Heart right ventricle (tissue), 16 donors: ENCODE data around the gene ADCY2. TPM values are rescaled to one million over a fixed set of nuclear protein-coding genes. Genes with fewer than 3 reads are reported as not detected.

Experiments used
- ATAC-seq, 8 donors: fragments of 200-7000 bp; cut with Tn5 transposase; one replicate each; pipeline ENCODE4 v1.9.1; 2020; ENCODE audit warnings: mild to moderate bottlenecking in 8 of 8, moderate library complexity in 8 of 8, moderate number of reproducible peaks in 1 of 8
- DNase-seq, 2 donors: peaks; one replicate each; pipeline ENCODE4 v3.0.0-alpha.2; 2020
- H3K27ac ChIP-seq, 10 donors: fragments of 200-600 bp; sonication (generic) in 2 of 10; one replicate each; pipeline versions ENCODE4 v1.5.0 to v1.8.0; 2020 to 2022; ENCODE audit warnings: mild to moderate bottlenecking in 3 of 10
- H3K27me3 ChIP-seq, 7 donors: fragments of 200-600 bp; one replicate each; pipeline ENCODE4 v1.8.0; 2021 to 2022; ENCODE audit warnings: mild to moderate bottlenecking in 2 of 7
- H3K36me3 ChIP-seq, 9 donors: fragments of 200-600 bp; sonication (generic) in 1 of 9; one replicate each; pipeline versions ENCODE4 v1.5.0 to v1.8.0; 2020 to 2022; ENCODE audit warnings: mild to moderate bottlenecking in 2 of 9
- H3K4me1 ChIP-seq, 9 donors: fragments of 200-600 bp; sonication (generic) in 1 of 9; one replicate each; pipeline versions ENCODE4 v1.5.0 to v1.8.0; 2020 to 2022; ENCODE audit warnings: mild to moderate bottlenecking in 4 of 9
- H3K4me3 ChIP-seq, 10 donors: fragments of 200-600 bp; sonication (generic) in 2 of 10; one replicate each; pipeline versions ENCODE4 v1.5.0 to v1.8.0; 2020 to 2022; ENCODE audit warnings: mild to moderate bottlenecking in 7 of 10, moderate library complexity in 2 of 10
- H3K9me3 ChIP-seq, 11 donors: fragments of 200-600 bp in 10 of 11; sonication (generic) in 2 of 11; one replicate each; pipeline versions ENCODE4 v1.5.0 to v1.8.0; 2013 to 2022; ENCODE audit warnings: mild to moderate bottlenecking in 2 of 11, control low read depth in 1 of 11, moderate library complexity in 1 of 11
- CTCF ChIP-seq, 9 donors: fragments of 200-600 bp; sonication (generic) in 2 of 9; IDR thresholded peaks; one replicate each; pipeline versions ENCODE4 v1.5.0 to v1.8.0; 2021 to 2022; ENCODE audit warnings: antibody characterized with exemption in 9 of 9, mild to moderate bottlenecking in 5 of 9, moderate library complexity in 1 of 9
- WGBS, 2 donors: extraction: QIAGEN DNeasy Blood & Tissue Kit; methylation state at CpG; one replicate each; pipeline ENCODE4 v1.1.7; 2013; ENCODE audit warnings: inconsistent platforms in 1 of 2; 5-methylcytosine and 5-hydroxymethylcytosine counted together
- intact Hi-C, 10 donors: fragments of 100-400 bp; cut with DNase I; formaldehyde crosslinking; loops; one replicate each; pipeline versions ENCODE4 v1.11.1 to v1.14.2; 2022
- polyA plus RNA-seq, 2 donors: library from polyadenylated mRNA; stranded (reverse); fragments of 200-250 nt; gene quantifications; one replicate each; pipeline ENCODE4 v1.2.3, GENCODE V29; 2013
- total RNA-seq, 10 donors: library from RNA; stranded (reverse); fragmentation: NEBNext Ultra II Directional in 3 of 10; extraction: Animal tissue kit (Norgen Biotek cat#: 25700) in 3 of 10; gene quantifications; one replicate each; pipeline versions ENCODE4 v1.2.1 to v1.2.4, GENCODE V29; 2021 to 2023
- donor health status: Arrhythmogenic right ventricular cardiomyopathy.
- donor health status: ischemic (EF 13 %, LVEDD 7.1; RV severe dilation, severe dysfunction).
- donor health status: healthy with polysubstance abuse.
- donor health status: DM: no; HTN: yes; CAD: no.
- donor health status: DM: no; HTN: no; CAD: no.
- donor health status: ischemic (EF 25% LVEDD 6.9; RV normal size, moderate dysfunction).
- donor health status: ischemic (EF 25% LVEDD 5.7; RV mildly dilated, moderate dysfunction).
- donor health status: healthy.
- donor health status: DM: yes; HTN: yes; CAD: no.
- donor health status: Ischemic cardiomyopathy.
- donor health status: ischemic (EF 35%, LVEDD 5.7; RV mildly dilated, moderate dysfunction).
- donor health status: nonischemic (EF 11% LVEDD 7.7; RV severe dilation, severe dysfunction).
- donor health status: DM: yes; HTN: yes; CAD: no.
- donor health status: PGD.
- donor health status: ischemic (EF 29% LVEDD 5.4; RV normal size, mild dysfunction).
- donor health status: nonischemic (EF 23%, LVEDD 6.1; RV moderate dilation, normal function).

ADCY2 gene
- total and polyA plus RNA-seq, 12 donors: 0.04 to 0.90 (median 0.17) TPM

- H3K36me3 ChIP-seq: no peaks in the 10 kb centered on the region
- no peak overlapping the region for H3K4me3 ChIP-seq
- 80 to 82% methylated on average over 3 of the region's 3 CpGs for WGBS, 2 donors
- H3K9me3 ChIP-seq: no peaks in the 10 kb centered on the region
- ATAC-seq (no peak), DNase-seq (no peak)
- intact Hi-C loops: no loop called here
- no peaks in the 10 kb centered on the region for H3K4me1 ChIP-seq
- TF ChIP-seq CTCF (IDR thresholded peaks at IDR 0.05): no peak
- H3K27me3 ChIP-seq: no peaks in the 10 kb centered on the region
- no peak overlapping the region for H3K27ac ChIP-seq
Measured at GRCh38 chr5:7464182-7464581, 68.2 kb downstream of the ADCY2 start.

- no peak overlapping the region for H3K27ac ChIP-seq
- 64 to 71% methylated on average over 7 of the region's 7 CpGs for WGBS, 2 donors
- ATAC-seq (no peak), DNase-seq (no peak)
- TF ChIP-seq CTCF (IDR thresholded peaks at IDR 0.05): no peak
- no peaks in the 10 kb centered on the region for H3K36me3 ChIP-seq
- intact Hi-C loops: no loop called here
- no peak overlapping the region for H3K4me3 ChIP-seq
- no peaks in the 10 kb centered on the region for H3K4me1 ChIP-seq
- peaks cover 0 to 23% (median 6%) of the 10 kb centered on the region in 11 donors for H3K9me3 ChIP-seq
- H3K27me3 ChIP-seq: no peaks in the 10 kb centered on the region
Measured at GRCh38 chr5:7467179-7467578, 71.2 kb downstream of the ADCY2 start.

GRCh38 chr5:7468742-7469141 lies 72.8 kb downstream of the ADCY2 start:
- Histone ChIP-seq H3K36me3 (no peaks in the 10 kb centered on the region), H3K9me3 (peaks cover 0 to 31% (median 6%) of the 10 kb centered on the region in 11 donors), H3K27me3 (no peaks in the 10 kb centered on the region), H3K4me1 (no peaks in the 10 kb centered on the region), H3K4me3 (no peak overlapping the region), H3K27ac (no peak overlapping the region)
- DNase-seq: no peak
- no peak for TF ChIP-seq CTCF (IDR thresholded peaks at IDR 0.05)
- ATAC-seq: no peak
- intact Hi-C loops: no loop called here
- WGBS, 2 donors: 80 to 82% methylated on average over 2 of the region's 2 CpGs

- no peak for TF ChIP-seq CTCF (IDR thresholded peaks at IDR 0.05)
- Histone ChIP-seq H3K27me3 (no peaks in the 10 kb centered on the region), H3K9me3 (peaks cover 0 to 31% (median 6%) of the 10 kb centered on the region in 11 donors), H3K4me3 (no peak overlapping the region), H3K27ac (no peak overlapping the region), H3K4me1 (no peaks in the 10 kb centered on the region), H3K36me3 (no peaks in the 10 kb centered on the region)
- no peak for ATAC-seq
- intact Hi-C loops: no loop called here
- DNase-seq: no peak
- WGBS, 2 donors: 78 to 86% methylated on average over 1 of the region's 1 CpG
Measured at GRCh38 chr5:7471710-7472109, 75.8 kb downstream of the ADCY2 start.
